Stimulated activated CD8-positive, alpha-beta memory T cell treated with anti-CD3 and anti-CD28 coated beads, Interleukin-12 subunit alpha, Interleukin-12 subunit beta, amount 100 ng/mL, for 4 hours (primary cell): Measurements from ENCODE around the gene ANKRD27.
"Not testable (repeated sequence)": the region's sequence is repeated elsewhere in the genome, so short reads cannot be mapped to it uniquely, and the experiment has no call there.

Experiments
- DNase-seq: peaks from one replicate; pipeline ENCODE4 v3.0.0-alpha.2; 2020; ENCODE audit warnings: low read depth

Gene ANKRD27

DNA sequence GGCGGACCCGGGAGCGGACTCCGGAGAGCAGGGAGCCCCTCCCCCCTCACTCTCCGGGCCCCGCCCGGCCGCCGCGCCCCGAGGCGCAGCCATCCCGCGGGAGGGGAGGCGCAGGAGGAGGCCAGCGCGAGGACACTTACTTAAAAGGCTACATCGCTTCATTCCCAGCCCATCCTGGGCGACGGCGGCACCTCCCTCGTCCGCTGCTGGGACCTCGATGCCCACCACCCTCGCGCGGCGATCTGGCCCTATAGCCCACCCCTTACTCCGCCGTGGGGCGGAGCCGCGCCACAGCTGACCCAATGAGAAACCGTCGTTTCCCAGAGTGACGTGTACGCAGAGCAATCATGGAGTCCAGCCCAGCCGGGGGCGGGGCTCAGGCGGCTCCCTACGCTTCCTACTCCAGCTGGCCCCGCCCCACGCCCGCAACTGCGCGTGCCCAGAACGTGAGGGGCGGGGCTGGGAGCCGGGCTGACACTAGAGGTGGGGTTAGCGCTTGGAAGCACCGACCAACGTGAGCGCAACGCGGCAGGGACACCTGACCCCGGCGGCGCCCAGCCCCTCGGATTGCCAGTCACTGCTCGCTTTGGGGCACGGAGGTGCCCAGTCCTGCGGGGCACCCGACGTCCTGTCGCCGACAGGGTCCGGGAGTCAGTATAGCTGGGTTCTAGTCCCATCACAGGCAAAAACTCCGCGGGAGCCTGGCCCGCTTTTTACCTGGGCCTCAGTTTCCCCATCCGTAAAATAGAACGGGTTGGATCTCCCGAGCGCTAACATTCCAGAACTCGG, at the start of gene ANKRD27:
Gene ANKRD27 (minus strand): TSS at position 250 of the 789 bp plus-strand sequence. CDS start 16,165 bp downstream, outside the sequence.
- DNase-seq, result peak; percentile 96

DNA sequence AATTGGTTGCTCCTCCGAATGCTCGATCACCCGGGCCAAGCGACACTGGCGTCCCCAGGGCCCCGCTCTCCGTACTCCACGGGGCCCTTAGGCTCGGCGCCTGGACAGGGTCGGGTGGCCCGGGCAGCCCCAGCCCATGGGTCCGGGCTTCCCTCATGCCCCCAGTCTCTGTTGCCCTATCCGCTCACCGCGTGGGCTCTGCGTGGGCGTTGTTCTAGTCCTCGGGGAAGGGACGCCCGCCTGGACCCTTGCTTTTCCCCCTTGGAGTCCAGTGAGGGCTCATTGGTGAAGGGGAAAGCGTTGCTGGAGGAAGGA, 45.9 kb upstream of the ANKRD27 start:
- DNase-seq, result no peak

- no peak for DNase-seq
Measured at GRCh38 chr19:32720216-32720935, 45.4 kb upstream of the ANKRD27 start.

- DNase-seq, result no peak
Measured at GRCh38 chr19:32719611-32720059, 44.7 kb upstream of the ANKRD27 start, which contains the start of gene TDRD12. Gene TDRD12 (plus strand): TSS chr19:32719767. CDS start chr19:32720073, 306 bp downstream.

- no peak for DNase-seq
Measured at GRCh38 chr19:32718286-32718685, 43.3 kb upstream of the ANKRD27 start.

DNA sequence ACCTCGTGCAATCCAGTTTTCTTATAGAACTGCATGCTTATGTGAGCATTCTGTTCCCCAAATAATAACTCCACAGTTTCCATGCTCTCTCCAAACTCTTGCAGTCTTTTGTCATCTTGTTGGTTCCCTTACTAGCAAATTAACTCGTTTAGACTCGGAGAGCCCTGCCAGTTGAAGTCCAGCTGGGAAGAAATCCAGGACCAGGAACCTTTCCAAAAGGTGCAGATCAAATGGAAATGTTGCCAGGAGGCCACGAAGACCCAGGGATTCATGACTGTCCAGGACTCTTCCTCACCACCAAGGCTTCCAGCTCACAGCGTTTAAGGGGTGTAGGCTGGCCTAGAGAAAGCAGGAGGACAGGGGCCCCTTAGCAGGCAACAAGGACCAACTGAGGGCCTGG, 42.5 kb upstream of the ANKRD27 start:
- no peak for DNase-seq

DNA sequence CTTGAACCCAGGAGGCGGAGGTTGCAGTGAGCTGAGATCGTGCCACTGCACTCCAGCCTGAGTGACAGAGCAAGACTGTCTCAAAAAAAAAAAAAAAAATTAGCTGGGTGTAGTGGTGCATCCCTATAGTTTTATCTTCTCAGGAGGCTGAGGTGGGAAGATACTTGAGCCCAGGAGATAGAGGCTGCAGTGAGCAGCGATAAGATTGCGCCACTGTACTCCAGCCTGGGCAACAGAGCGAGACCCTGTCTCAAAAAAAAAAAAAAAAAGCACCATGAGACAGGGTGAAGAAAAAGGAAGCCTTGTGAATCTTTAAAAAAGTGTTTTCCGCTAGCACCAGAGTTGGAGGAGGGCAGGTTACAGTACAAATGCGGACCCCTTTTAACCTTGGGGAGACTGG, 41.2 kb upstream of the ANKRD27 start:
- not testable (repeated sequence) for DNase-seq

- DNase-seq, result no peak
Measured at GRCh38 chr19:32711747-32712146, 36.8 kb upstream of the ANKRD27 start.

GRCh38 chr19:32709032-32709431, 34.1 kb upstream of the ANKRD27 start:
- no peak for DNase-seq

- peak; percentile 17 for DNase-seq
Measured at GRCh38 chr19:32708457-32708856, 33.5 kb upstream of the ANKRD27 start.

DNA sequence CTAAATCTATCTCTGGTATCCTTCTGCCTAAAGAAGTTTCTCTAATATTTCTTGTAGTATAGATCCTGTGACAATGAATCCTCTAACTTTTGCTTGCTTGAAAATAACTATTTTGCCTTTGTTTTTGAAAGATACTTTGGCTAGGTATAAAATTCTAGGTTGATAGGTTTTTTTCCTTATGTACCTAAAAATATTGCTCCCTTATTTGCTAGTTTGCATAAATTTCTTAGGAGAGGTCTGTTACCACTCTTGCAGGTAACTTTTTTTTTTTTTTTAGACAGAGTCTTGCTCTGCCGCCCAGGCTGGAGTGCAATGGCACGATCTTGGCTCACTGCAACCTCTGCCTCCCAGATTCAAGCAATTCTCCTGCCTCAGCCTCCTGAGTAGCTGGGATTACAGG, 29.0 kb upstream of the ANKRD27 start:
- not testable (repeated sequence) for DNase-seq

DNA sequence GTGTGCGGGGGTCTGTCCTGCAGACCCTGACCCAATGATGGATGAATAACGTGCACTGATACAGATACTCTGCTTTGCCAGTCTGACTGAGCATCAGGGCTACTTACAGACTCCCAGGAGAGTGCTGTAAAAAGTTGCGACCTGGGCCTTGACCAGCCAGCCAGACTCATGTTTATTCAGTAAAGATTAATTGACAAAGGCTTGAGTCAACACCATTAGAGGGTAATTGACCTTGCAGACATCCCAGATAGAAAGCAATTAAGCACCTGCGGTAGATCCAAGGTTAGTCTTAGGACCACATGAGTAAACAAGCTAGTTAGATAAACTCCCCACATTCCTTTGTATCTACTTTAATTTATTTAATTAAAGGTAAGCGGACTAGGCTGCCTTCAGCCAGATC, 27.0 kb upstream of the ANKRD27 start:
- DNase-seq, result no peak

- not testable (repeated sequence) for DNase-seq
Measured at GRCh38 chr19:32700129-32700528, 25.1 kb upstream of the ANKRD27 start.

DNA sequence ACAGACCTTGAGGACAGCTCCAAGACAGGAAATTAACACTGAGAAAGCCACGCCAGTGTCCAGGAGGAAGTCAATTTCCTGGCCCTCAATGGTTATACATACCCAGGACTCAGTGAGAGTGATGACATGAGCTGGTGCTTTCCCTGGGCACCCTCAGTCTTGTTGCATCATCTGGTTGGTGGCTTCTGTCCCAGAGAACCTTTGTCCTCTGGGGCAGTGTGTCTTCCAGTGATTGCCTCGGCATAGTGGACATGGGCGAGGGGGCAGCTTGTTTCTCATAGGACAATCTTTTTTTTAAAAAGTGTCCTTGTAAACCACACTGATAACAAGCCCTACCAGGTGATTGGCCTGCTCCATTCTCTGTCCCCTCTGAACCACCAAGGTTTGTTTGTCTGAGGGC, 21.8 kb upstream of the ANKRD27 start:
- not testable (repeated sequence) for DNase-seq

- not testable (repeated sequence) for DNase-seq
Measured at GRCh38 chr19:32695506-32695905, 20.5 kb upstream of the ANKRD27 start.

DNA sequence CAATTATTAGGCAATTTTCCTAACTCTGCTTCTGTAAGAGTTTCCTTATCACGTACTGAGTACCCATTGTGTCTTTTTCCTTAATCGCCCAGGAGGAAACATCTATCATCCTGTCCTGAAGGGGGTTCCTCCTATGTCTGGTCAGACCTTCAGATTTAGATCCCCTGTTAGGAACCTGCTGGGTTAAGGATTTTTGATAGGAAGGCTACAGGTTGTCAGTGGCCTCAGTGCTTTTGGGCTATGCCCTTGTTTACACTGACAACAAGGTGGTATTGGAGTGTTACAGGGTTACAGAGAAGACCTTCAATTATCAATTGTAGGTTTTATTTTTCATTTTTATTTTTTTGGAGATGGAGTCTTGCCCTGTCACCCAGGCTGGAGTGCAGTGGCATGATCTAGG, 19.9 kb upstream of the ANKRD27 start:
- DNase-seq, result not testable (repeated sequence)

GRCh38 chr19:32694316-32694715, 19.3 kb upstream of the ANKRD27 start:
- DNase-seq, result not testable (repeated sequence)

- DNase-seq, result peak; percentile 8
Measured at GRCh38 chr19:32693151-32694108, 18.4 kb upstream of the ANKRD27 start.

DNA sequence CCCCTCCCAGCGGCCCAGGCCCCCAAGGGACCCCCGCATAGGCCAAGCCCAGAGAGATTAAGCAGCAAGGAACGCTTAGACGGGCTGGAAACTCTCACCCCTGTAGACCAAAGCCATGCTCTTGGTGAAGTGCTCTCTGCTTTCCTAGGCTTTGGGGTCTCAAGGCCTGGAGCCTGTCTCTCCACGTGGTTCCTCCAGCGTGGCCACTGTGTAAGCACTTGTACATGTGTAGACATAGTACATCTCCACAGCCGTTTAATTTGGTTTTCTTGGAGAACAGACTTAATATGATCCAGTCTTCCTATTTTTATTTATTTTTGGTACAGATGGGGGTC, 17.7 kb upstream of the ANKRD27 start:
- no peak for DNase-seq

DNA sequence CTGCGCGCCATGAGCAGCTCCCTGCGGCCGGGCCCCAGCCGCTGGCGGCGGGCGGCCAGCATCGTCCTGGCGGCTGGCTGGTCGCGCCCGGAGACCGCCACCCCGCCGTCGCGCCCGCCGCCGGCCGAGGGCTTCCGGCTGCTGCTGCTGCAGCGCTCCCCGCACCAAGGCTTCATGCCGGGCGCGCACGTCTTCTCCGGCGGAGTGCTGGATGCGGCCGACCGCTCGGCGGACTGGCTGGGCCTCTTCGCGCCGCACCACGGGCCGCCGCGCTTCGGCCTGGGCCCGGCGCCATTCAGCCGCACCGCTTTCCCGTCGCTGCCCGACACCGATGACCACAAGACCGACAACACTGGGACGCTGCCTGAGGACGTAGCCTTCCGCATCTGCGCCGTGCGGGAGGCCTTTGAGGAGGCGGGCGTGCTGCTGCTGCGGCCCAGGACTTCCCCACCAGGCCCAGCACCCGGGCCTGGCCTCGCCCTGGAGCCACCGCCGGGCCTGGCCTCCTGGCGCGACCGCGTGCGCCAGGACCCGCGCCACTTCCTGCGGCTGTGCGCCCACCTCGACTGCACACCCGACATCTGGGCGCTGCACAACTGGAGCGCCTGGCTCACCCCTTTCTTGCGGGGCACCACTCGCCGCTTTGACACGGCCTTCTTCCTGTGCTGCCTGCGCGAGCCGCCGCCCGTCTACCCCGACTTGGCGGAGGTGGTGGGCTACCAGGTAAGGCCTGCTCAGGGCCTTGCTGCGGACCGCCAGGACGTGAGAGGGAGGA, 17.2 kb upstream of the ANKRD27 start:
- peak; percentile 29 for DNase-seq

- DNase-seq, result peak; percentile 57
Measured at GRCh38 chr19:32691291-32691951, 16.4 kb upstream of the ANKRD27 start, which contains the start of gene NUDT19. Gene NUDT19 (plus strand): TSS chr19:32691821. CDS start chr19:32691961, 140 bp downstream.
